Colonic mucosa (tissue), 4 donors: ENCODE measurements around the gene IKBKG. TPM values are rescaled to one million over a fixed set of nuclear protein-coding genes. Genes with fewer than 3 reads are reported as not detected.

Experiments used
- DNase-seq: peaks from one replicate; pipeline ENCODE4 v3.0.0-alpha.2; 2020
- H3K27ac ChIP-seq: fragments of 200-600 bp; one replicate; pipeline ENCODE4 v1.8.0; 2021
- H3K27me3 ChIP-seq: fragments of 200-600 bp; one replicate; pipeline ENCODE4 v1.8.0; 2021
- H3K36me3 ChIP-seq: fragments of 200-600 bp; one replicate; pipeline ENCODE4 v1.8.0; 2021
- H3K4me1 ChIP-seq: fragments of 200-600 bp; one replicate; pipeline ENCODE4 v1.8.0; 2021; ENCODE audit warnings: mild to moderate bottlenecking
- H3K4me3 ChIP-seq: fragments of 200-600 bp; one replicate; pipeline ENCODE4 v1.8.0; 2021
- H3K9ac ChIP-seq, 2 donors: one replicate each; pipeline ENCODE4 v1.7.0; 2013; ENCODE audit warnings: control low read depth in 2 of 2, low read depth in 2 of 2, low read length in 2 of 2
- H3K9me3 ChIP-seq: fragments of 200-600 bp; one replicate; pipeline ENCODE4 v1.8.0; 2021
- CTCF ChIP-seq: fragments of 200-600 bp; IDR thresholded peaks from one replicate; pipeline ENCODE4 v1.8.0; 2022; ENCODE audit warnings: antibody characterized with exemption, mild to moderate bottlenecking
- intact Hi-C: fragments of 100-400 bp; cut with DNase I; formaldehyde crosslinking; loops from one replicate; pipeline ENCODE4 v1.14.1; 2022
- total RNA-seq, 2 donors: library from RNA; stranded (reverse); fragmentation: NEBNext Ultra II Directional in 1 of 2; extraction: Animal tissue kit (Norgen Biotek cat#: 25700) in 1 of 2; gene quantifications; one replicate each; pipeline ENCODE4 v1.2.1, GENCODE V29; 2021
- donor health status: healthy.
- donor health status: DM: no; HTN: no; CAD: no.
- donor health status: DM: no; HTN: no; CAD: no.

Gene IKBKG
- total RNA-seq, 2 donors from 2014 or later, result 20.6 to 28.4 TPM

GRCh38 chrX:154512879-154513553 lies 34.4 kb upstream of the IKBKG start:
- Histone ChIP-seq H3K4me3 (no peak overlapping the region), H3K9me3 (no peaks in the 10 kb centered on the region), H3K36me3 (no peaks in the 10 kb centered on the region), H3K4me1 (no peaks in the 10 kb centered on the region), H3K27ac (no peak overlapping the region), H3K9ac (no peak overlapping the region), H3K27me3 (no peaks in the 10 kb centered on the region)
- intact Hi-C loops, result no loop called here
- TF ChIP-seq CTCF, result no peak
- DNase-seq, result no peak

GRCh38 chrX:154513716-154514115 lies 33.7 kb upstream of the IKBKG start:
- Histone ChIP-seq H3K27me3 (no peaks in the 10 kb centered on the region), H3K27ac (no peak overlapping the region), H3K9ac (no peak overlapping the region), H3K9me3 (no peaks in the 10 kb centered on the region), H3K4me1 (no peaks in the 10 kb centered on the region), H3K36me3 (no peaks in the 10 kb centered on the region), H3K4me3 (no peak overlapping the region)
- no peak for DNase-seq
- TF ChIP-seq CTCF, result no peak
- intact Hi-C loops, result no loop called here

- intact Hi-C loops, result no loop called here
- DNase-seq, result peak; percentile 64
- no peaks in the 10 kb centered on the region for H3K4me1 ChIP-seq
- peak overlapping the region; percentile 72 to 84 for H3K9ac ChIP-seq
- peak overlapping the region; percentile 56 for H3K4me3 ChIP-seq
- peak overlapping the region; percentile 88 for H3K27ac ChIP-seq
- H3K36me3 ChIP-seq, result no peaks in the 10 kb centered on the region
- H3K9me3 ChIP-seq, result no peaks in the 10 kb centered on the region
- no peaks in the 10 kb centered on the region for H3K27me3 ChIP-seq
- no peak for TF ChIP-seq CTCF
These were observed 32.1 kb upstream of the IKBKG start for GRCh38 chrX:154515090-154515965.

- intact Hi-C loops, result no loop called here
- no peaks in the 10 kb centered on the region for H3K9me3 ChIP-seq
- peak within 1 kb of the TSS; percentile 72 to 84 for H3K9ac ChIP-seq
- H3K4me1 ChIP-seq, result no peaks in the 10 kb centered on the region
- peak within 1 kb of the TSS; percentile 56 for H3K4me3 ChIP-seq
- no peaks in the 10 kb centered on the region for H3K27me3 ChIP-seq
- peak within 1 kb of the TSS; percentile 88 for H3K27ac ChIP-seq
- no peak for TF ChIP-seq CTCF
- DNase-seq, result peak; percentile 93
- no peaks in the 10 kb centered on the region for H3K36me3 ChIP-seq
These were observed 31.3 kb upstream of the IKBKG start, which contains the start of gene FAM3A for GRCh38 chrX:154515966-154516655. Gene FAM3A, minus strand, starts transcription at chrX:154516232. Its CDS starts 460 bp downstream, at chrX:154515772.

- no peaks in the 10 kb centered on the region for H3K9me3 ChIP-seq
- no peaks in the 10 kb centered on the region for H3K36me3 ChIP-seq
- H3K4me1 ChIP-seq, result no peaks in the 10 kb centered on the region
- no peaks in the 10 kb centered on the region for H3K27me3 ChIP-seq
- DNase-seq, result peak; percentile 41
- H3K27ac ChIP-seq, result peak overlapping the region; percentile 86
- intact Hi-C loops, result no loop called here
- peak overlapping the region; percentile 72 to 84 for H3K9ac ChIP-seq
- no peak for TF ChIP-seq CTCF
- peak overlapping the region; percentile 18 for H3K4me3 ChIP-seq
These were observed 30.7 kb upstream of the IKBKG start for GRCh38 chrX:154516656-154517100.
